NB4 (cell line): ENCODE data around the gene DUOX1.

Experiments used
- MYC ChIP-seq: IDR thresholded peaks from 2 replicates; pipeline ENCODE4 v1.6.1; 2011; ENCODE audit warnings: low read depth, low read length
- POLR2A ChIP-seq: IDR thresholded peaks from 2 replicates; pipeline ENCODE4 v1.6.1; 2011; ENCODE audit warnings: mild to moderate bottlenecking; ENCODE audit not compliant: insufficient read length; ENCODE audit errors: extremely low read depth
- TF ChIP-seq, protein P1 (sequence below): IDR thresholded peaks from one replicate; pipeline ENCODE4 v1.5.1; 2012; ENCODE audit warnings: low read depth, low read length
- TF ChIP-seq, protein P2 (sequence below): IDR thresholded peaks from 2 replicates; pipeline ENCODE4 v1.6.1; 2011; ENCODE audit warnings: low read depth, low read length

DNA sequence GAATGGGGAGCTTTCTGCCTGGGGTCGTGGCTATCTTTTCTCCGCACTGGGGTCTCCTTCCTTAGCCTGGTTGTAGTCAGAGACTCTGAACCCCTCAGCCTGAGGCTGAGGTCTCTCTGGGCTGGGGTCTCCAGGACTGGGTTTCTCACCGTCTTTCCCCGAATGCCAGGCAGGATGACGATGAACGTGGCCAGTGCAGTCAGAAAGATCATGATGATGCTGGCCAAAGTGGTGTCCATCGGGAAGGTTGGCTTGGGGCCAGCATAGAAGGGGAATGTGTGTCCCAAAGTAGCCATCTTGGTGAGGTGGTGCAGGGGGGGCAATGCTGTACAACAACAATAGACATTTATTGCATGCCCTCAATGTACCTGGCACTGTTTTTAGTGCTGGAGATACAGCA is 7.1 kb upstream of the DUOX1 start:
- TF ChIP-seq, protein P1, sequence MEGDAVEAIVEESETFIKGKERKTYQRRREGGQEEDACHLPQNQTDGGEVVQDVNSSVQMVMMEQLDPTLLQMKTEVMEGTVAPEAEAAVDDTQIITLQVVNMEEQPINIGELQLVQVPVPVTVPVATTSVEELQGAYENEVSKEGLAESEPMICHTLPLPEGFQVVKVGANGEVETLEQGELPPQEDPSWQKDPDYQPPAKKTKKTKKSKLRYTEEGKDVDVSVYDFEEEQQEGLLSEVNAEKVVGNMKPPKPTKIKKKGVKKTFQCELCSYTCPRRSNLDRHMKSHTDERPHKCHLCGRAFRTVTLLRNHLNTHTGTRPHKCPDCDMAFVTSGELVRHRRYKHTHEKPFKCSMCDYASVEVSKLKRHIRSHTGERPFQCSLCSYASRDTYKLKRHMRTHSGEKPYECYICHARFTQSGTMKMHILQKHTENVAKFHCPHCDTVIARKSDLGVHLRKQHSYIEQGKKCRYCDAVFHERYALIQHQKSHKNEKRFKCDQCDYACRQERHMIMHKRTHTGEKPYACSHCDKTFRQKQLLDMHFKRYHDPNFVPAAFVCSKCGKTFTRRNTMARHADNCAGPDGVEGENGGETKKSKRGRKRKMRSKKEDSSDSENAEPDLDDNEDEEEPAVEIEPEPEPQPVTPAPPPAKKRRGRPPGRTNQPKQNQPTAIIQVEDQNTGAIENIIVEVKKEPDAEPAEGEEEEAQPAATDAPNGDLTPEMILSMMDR = no peak
- TF ChIP-seq POLR2A = no peak
- TF ChIP-seq MYC = no peak
- TF ChIP-seq, protein P2, sequence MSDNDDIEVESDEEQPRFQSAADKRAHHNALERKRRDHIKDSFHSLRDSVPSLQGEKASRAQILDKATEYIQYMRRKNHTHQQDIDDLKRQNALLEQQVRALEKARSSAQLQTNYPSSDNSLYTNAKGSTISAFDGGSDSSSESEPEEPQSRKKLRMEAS = no peak
